ENCODE results near the gene CCDC167. TPM values are rescaled to one million over a fixed set of nuclear protein-coding genes. Genes with fewer than 3 reads are reported as not detected.

CCDC167 gene
- total RNA-seq, 1 donor from 2014 or later = 24.8 TPM

- Mint-ChIP-seq H3K36me3 (no peaks in the 10 kb centered on the region), H3K4me3 (no peak overlapping the region), H3K27me3 (ENCODE audit: low read depth) (peaks cover 36% of the 10 kb centered on the region), H3K9me3 (no peaks in the 10 kb centered on the region), H3K27ac (no peak overlapping the region), H3K4me1 (peaks cover 46% of the 10 kb centered on the region)
- DNase-seq (ENCODE audit: low spot score in 2 of 2, unreplicated experiment in 2 of 2) = no peak
- TF ChIP-seq, protein P1, sequence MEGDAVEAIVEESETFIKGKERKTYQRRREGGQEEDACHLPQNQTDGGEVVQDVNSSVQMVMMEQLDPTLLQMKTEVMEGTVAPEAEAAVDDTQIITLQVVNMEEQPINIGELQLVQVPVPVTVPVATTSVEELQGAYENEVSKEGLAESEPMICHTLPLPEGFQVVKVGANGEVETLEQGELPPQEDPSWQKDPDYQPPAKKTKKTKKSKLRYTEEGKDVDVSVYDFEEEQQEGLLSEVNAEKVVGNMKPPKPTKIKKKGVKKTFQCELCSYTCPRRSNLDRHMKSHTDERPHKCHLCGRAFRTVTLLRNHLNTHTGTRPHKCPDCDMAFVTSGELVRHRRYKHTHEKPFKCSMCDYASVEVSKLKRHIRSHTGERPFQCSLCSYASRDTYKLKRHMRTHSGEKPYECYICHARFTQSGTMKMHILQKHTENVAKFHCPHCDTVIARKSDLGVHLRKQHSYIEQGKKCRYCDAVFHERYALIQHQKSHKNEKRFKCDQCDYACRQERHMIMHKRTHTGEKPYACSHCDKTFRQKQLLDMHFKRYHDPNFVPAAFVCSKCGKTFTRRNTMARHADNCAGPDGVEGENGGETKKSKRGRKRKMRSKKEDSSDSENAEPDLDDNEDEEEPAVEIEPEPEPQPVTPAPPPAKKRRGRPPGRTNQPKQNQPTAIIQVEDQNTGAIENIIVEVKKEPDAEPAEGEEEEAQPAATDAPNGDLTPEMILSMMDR (IDR thresholded peaks at IDR 0.05; ENCODE audit: unreplicated experiment) = no peak
Measured at GRCh38 chr6:37514321-37514771, 14.7 kb upstream of the CCDC167 start.

DNA sequence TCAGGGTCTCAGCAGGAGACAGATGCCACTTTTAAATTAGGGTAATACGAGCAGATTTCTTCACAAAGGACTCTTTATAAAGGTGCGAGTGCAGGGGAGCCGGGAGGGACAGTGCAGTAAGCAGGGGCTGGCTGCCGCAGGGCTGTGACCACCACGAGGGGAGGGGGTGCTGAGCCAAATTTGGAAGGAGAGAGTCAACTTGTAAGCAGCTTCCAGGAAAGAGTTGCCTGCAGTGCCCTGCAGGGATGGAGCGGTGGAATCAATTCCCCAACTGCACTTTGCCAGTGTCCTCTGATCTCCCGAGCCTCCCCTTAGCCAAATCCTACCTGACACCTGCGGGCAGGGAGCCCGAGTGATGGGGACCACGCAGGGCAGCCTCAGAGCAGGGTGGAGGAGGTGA, 13.9 kb upstream of the CCDC167 start:
- H3K27ac Mint-ChIP-seq = no peak overlapping the region
- TF ChIP-seq, protein P1 (IDR thresholded peaks at IDR 0.05; ENCODE audit: unreplicated experiment) = no peak
- no peak overlapping the region for H3K4me3 Mint-ChIP-seq
- no peak for DNase-seq (ENCODE audit: low spot score in 2 of 2, unreplicated experiment in 2 of 2)
- H3K9me3 Mint-ChIP-seq = no peaks in the 10 kb centered on the region
- H3K36me3 Mint-ChIP-seq = no peaks in the 10 kb centered on the region
- peaks cover 46% of the 10 kb centered on the region for H3K4me1 Mint-ChIP-seq
- peaks cover 36% of the 10 kb centered on the region for H3K27me3 Mint-ChIP-seq (ENCODE audit: low read depth)

DNA sequence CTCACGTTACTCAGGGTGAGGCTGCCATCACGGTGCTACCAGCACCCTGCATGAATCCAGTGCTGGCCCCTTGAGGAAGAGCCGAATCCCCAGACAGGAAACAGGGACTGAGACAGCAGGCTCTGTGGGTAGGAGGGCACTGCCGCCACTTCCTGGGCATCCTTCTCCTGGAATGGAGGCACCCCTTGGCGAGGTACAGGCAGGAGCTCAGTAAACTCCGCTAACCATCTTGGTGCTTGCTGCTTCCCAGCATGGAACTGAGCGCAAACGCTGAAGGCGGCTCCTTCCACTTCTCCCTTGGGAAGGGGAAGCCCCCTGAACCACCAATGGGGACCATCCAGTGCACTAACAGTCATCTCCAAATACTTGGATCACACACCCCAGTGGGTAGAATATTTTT, 13.5 kb upstream of the CCDC167 start:
- H3K4me1 Mint-ChIP-seq = peaks cover 46% of the 10 kb centered on the region
- DNase-seq (ENCODE audit: low spot score in 2 of 2, unreplicated experiment in 2 of 2) = no peak
- H3K36me3 Mint-ChIP-seq = no peaks in the 10 kb centered on the region
- TF ChIP-seq, protein P1 (IDR thresholded peaks at IDR 0.05; ENCODE audit: unreplicated experiment) = no peak
- peaks cover 36% of the 10 kb centered on the region for H3K27me3 Mint-ChIP-seq (ENCODE audit: low read depth)
- no peak overlapping the region for H3K27ac Mint-ChIP-seq
- H3K4me3 Mint-ChIP-seq = no peak overlapping the region
- H3K9me3 Mint-ChIP-seq = no peaks in the 10 kb centered on the region

- Mint-ChIP-seq H3K9me3 (no peaks in the 10 kb centered on the region), H3K4me3 (no peak overlapping the region), H3K36me3 (no peaks in the 10 kb centered on the region), H3K27ac (no peak overlapping the region), H3K27me3 (ENCODE audit: low read depth) (peaks cover 36% of the 10 kb centered on the region), H3K4me1 (peaks cover 46% of the 10 kb centered on the region)
- DNase-seq (ENCODE audit: low spot score in 2 of 2, unreplicated experiment in 2 of 2) = no peak
- TF ChIP-seq, protein P1 (IDR thresholded peaks at IDR 0.05; ENCODE audit: unreplicated experiment) = no peak
Measured at GRCh38 chr6:37512400-37513011, 12.8 kb upstream of the CCDC167 start.

GRCh38 chr6:37511910-37512399, 12.3 kb upstream of the CCDC167 start:
- H3K4me1 Mint-ChIP-seq = peaks cover 44% of the 10 kb centered on the region
- DNase-seq (ENCODE audit: low spot score in 2 of 2, unreplicated experiment in 2 of 2) = no peak
- H3K27ac Mint-ChIP-seq = no peak overlapping the region
- H3K9me3 Mint-ChIP-seq = no peaks in the 10 kb centered on the region
- H3K27me3 Mint-ChIP-seq (ENCODE audit: low read depth) = peaks cover 36% of the 10 kb centered on the region
- H3K36me3 Mint-ChIP-seq = no peaks in the 10 kb centered on the region
- H3K4me3 Mint-ChIP-seq = no peak overlapping the region
- TF ChIP-seq, protein P1 (IDR thresholded peaks at IDR 0.05; ENCODE audit: unreplicated experiment) = no peak
